ENCODE data around the gene KRTAP5-10.

KRTAP5-10 gene

GRCh38 chr11:71565263-71565662 is at the start of gene KRTAP5-10:
Gene KRTAP5-10, plus strand, starts transcription at chr11:71565563. Its CDS starts 25 bp downstream, at chr11:71565588.
- TF ChIP-seq EZH2phosphoT487 (IDR thresholded peaks at IDR 0.05; ENCODE audit: borderline replicate concordance), result no peak
- no peak for TF ChIP-seq CTCF (conservative IDR thresholded peaks at IDR 0.05; ENCODE audit: low read length)
- H3K4me3 ChIP-seq (ENCODE audit: low read length, poor library complexity, severe bottlenecking), result no peak within 1 kb of the TSS
- H3F3A ChIP-seq (ENCODE audit: low read depth), result no peaks in the 10 kb centered on the region
- no peaks in the 10 kb centered on the region for H3K9me2 ChIP-seq (replicated peaks; ENCODE audit: low read depth, low read length)
- H3K79me2 ChIP-seq (ENCODE audit: insufficient read depth, low read length), result no peaks in the 10 kb centered on the region
- no peaks in the 10 kb centered on the region for H3K27me3 ChIP-seq (ENCODE audit: insufficient read depth, low read length, poor library complexity, severe bottlenecking)
- no peaks in the 10 kb centered on the region for H3K36me3 ChIP-seq (ENCODE audit: insufficient read depth, low read length)
- H2AFZ ChIP-seq (ENCODE audit: low read length), result no peak within 1 kb of the TSS
- H4K20me1 ChIP-seq (ENCODE audit: insufficient read depth, low read length, poor library complexity, severe bottlenecking), result no peaks in the 10 kb centered on the region
- H3K9me3 ChIP-seq (ENCODE audit: insufficient read depth, low read depth, low read length), result no peaks in the 10 kb centered on the region
- H3K9ac ChIP-seq (ENCODE audit: low read depth, low read length, poor library complexity, severe bottlenecking), result no peak within 1 kb of the TSS
- no peaks in the 10 kb centered on the region for H3K4me1 ChIP-seq (ENCODE audit: insufficient read depth, low read length, poor library complexity, severe bottlenecking)
- H3K4me2 ChIP-seq (ENCODE audit: low read depth, low read length, poor library complexity, severe bottlenecking), result no peak within 1 kb of the TSS

GRCh38 chr11:71518506-71519471 is 46.6 kb upstream of the KRTAP5-10 start:
- Histone ChIP-seq H3K4me2 (ENCODE audit: low read depth, low read length, poor library complexity, severe bottlenecking) (no peak overlapping the region), H4K20me1 (ENCODE audit: insufficient read depth, low read length, poor library complexity, severe bottlenecking) (no peaks in the 10 kb centered on the region), H3K9me3 (ENCODE audit: insufficient read depth, low read depth, low read length) (no peaks in the 10 kb centered on the region), H3K4me1 (ENCODE audit: insufficient read depth, low read length, poor library complexity, severe bottlenecking) (no peaks in the 10 kb centered on the region), H3K4me3 (ENCODE audit: low read length, poor library complexity, severe bottlenecking) (no peak overlapping the region), H3K9ac (ENCODE audit: low read depth, low read length, poor library complexity, severe bottlenecking) (no peak overlapping the region), H3F3A (ENCODE audit: low read depth) (no peaks in the 10 kb centered on the region), H3K36me3 (ENCODE audit: insufficient read depth, low read length) (no peaks in the 10 kb centered on the region), H3K9me2 (replicated peaks; ENCODE audit: low read depth, low read length) (no peaks in the 10 kb centered on the region), H2AFZ (ENCODE audit: low read length) (no peak overlapping the region), H3K27me3 (ENCODE audit: insufficient read depth, low read length, poor library complexity, severe bottlenecking) (no peaks in the 10 kb centered on the region), H3K79me2 (ENCODE audit: insufficient read depth, low read length) (no peaks in the 10 kb centered on the region)
- no peak for TF ChIP-seq EZH2phosphoT487 (IDR thresholded peaks at IDR 0.05; ENCODE audit: borderline replicate concordance)
- TF ChIP-seq CTCF (conservative IDR thresholded peaks at IDR 0.05; ENCODE audit: low read length), result no peak

GRCh38 chr11:71519546-71519945 is 45.8 kb upstream of the KRTAP5-10 start:
- TF ChIP-seq EZH2phosphoT487 (IDR thresholded peaks at IDR 0.05; ENCODE audit: borderline replicate concordance) (no peak), CTCF (conservative IDR thresholded peaks at IDR 0.05; ENCODE audit: low read length) (no peak)
- Histone ChIP-seq H3F3A (ENCODE audit: low read depth) (no peaks in the 10 kb centered on the region), H3K4me3 (ENCODE audit: low read length, poor library complexity, severe bottlenecking) (no peak overlapping the region), H3K4me2 (ENCODE audit: low read depth, low read length, poor library complexity, severe bottlenecking) (no peak overlapping the region), H3K27me3 (ENCODE audit: insufficient read depth, low read length, poor library complexity, severe bottlenecking) (no peaks in the 10 kb centered on the region), H3K9me3 (ENCODE audit: insufficient read depth, low read depth, low read length) (no peaks in the 10 kb centered on the region), H3K9ac (ENCODE audit: low read depth, low read length, poor library complexity, severe bottlenecking) (no peak overlapping the region), H3K36me3 (ENCODE audit: insufficient read depth, low read length) (no peaks in the 10 kb centered on the region), H3K79me2 (ENCODE audit: insufficient read depth, low read length) (no peaks in the 10 kb centered on the region), H3K9me2 (replicated peaks; ENCODE audit: low read depth, low read length) (no peaks in the 10 kb centered on the region), H2AFZ (ENCODE audit: low read length) (no peak overlapping the region), H3K4me1 (ENCODE audit: insufficient read depth, low read length, poor library complexity, severe bottlenecking) (no peaks in the 10 kb centered on the region), H4K20me1 (ENCODE audit: insufficient read depth, low read length, poor library complexity, severe bottlenecking) (no peaks in the 10 kb centered on the region)

All from Loucy (cell line).